HCT116 (cell line): Measurements from ENCODE around the gene TMCC1. TPM values are rescaled to one million over a fixed set of nuclear protein-coding genes. Genes with fewer than 3 reads are reported as not detected.
A peak's percentile ranks its signal among the peaks of the same experiment; 100 is the strongest.

Source experiments
- ATAC-seq: fragments of 200-7000 bp; cut with Tn5 transposase; 2 replicates; pipeline ENCODE4 v1.9.1; 2020; ENCODE audit warnings: mild to moderate bottlenecking, moderate library complexity
- BruUV-seq: library from RNA; stranded (reverse); fragments of 400-500 nt; replicated peaks from 2 replicates; lab custom pipeline; 2021; lab: Mats Ljungman, UMichigan
- CTCF ChIA-PET: fragments of 300-600 bp; sonication (Branson Sonifier 250); formaldehyde crosslinking; loops from one replicate; lab custom pipeline; 2021; ENCODE audit warnings: antibody characterized with exemption; lab: Charles Lee
- POLR2A ChIA-PET: fragments of 300-600, 350-600 bp; sonication (Branson Sonifier 250); formaldehyde crosslinking; loops from one replicate; lab custom pipeline; 2021; ENCODE audit warnings: antibody characterized with exemption; lab: Charles Lee
- RAD21 ChIA-PET, 2 experiments: fragments of 300-600 bp; sonication (Branson Sonifier 250); formaldehyde crosslinking; loops; one replicate each; lab custom pipeline; 2023; ENCODE audit warnings: low total read pairs in 2 of 2; ENCODE audit not compliant: uncharacterized antibody in 2 of 2, unreplicated experiment in 2 of 2, low non-redundant PET in 1 of 2; lab: Charles Lee
- DNase-seq: peaks from one replicate; pipeline ENCODE4 v3.0.0-alpha.2; 2010; ENCODE audit warnings: low read depth, low spot score
- H2AFZ ChIP-seq: fragments of 200-600 bp; shearing (Covaris generic), sonication (generic); 2 replicates; pipeline ENCODE4 v1.6.1; 2017; ENCODE audit warnings: low read depth, mixed run types, mixed read lengths, antibody characterized with exemption, low read length; ENCODE audit not compliant: poor library complexity, severe bottlenecking
- H3K27ac ChIP-seq: 2 replicates; pipeline ENCODE4 v1.5.1; 2012; ENCODE audit warnings: low read depth, low read length
- H3K27me3 ChIP-seq: fragments of 200-600 bp; sonication (generic); 2 replicates; pipeline ENCODE4 v1.6.1; 2016; ENCODE audit warnings: mixed run types, low read length, mixed read lengths; ENCODE audit not compliant: insufficient read depth
- H3K36me3 ChIP-seq, 2 experiments: fragments of 200-500 bp in 1 of 2; fragments of 200-600 bp in 1 of 2; sonication (Bioruptor generic) in 1 of 2; sonication (generic) in 1 of 2; 2 replicates each; pipeline versions ENCODE4 v1.5.1 to v1.6.1; 2014 to 2016; ENCODE audit warnings: low read length in 2 of 2, inconsistent platforms in 1 of 2, mixed read lengths in 1 of 2, mixed run types in 1 of 2; ENCODE audit not compliant: insufficient read depth in 2 of 2, control insufficient read depth in 1 of 2
- H3K4me1 ChIP-seq, 2 experiments: fragments of 200-600 bp in 1 of 2; sonication (generic) in 1 of 2; 2 replicates each; pipeline versions ENCODE4 v1.5.1 to v1.6.1; 2012 to 2017; ENCODE audit warnings: low read length in 2 of 2, inconsistent platforms in 1 of 2, mild to moderate bottlenecking in 1 of 2, mixed read lengths in 1 of 2, mixed run types in 1 of 2, moderate library complexity in 1 of 2; ENCODE audit not compliant: insufficient read depth in 2 of 2, control insufficient read depth in 1 of 2
- H3K4me2 ChIP-seq: fragments of 200-600 bp; sonication (generic); 2 replicates; pipeline ENCODE4 v1.6.1; 2017; ENCODE audit warnings: mixed run types, low read length, mixed read lengths
- H3K4me3 ChIP-seq, 2 experiments: fragments of 200-600 bp in 1 of 2; sonication (generic) in 1 of 2; replicated peaks in 1 of 2; 2 replicates each; pipeline ENCODE4 v1.5.1; 2011 to 2016; ENCODE audit warnings: low read length in 2 of 2, control low read depth in 1 of 2, low read depth in 1 of 2, mild to moderate bottlenecking in 1 of 2, mixed read lengths in 1 of 2, mixed run types in 1 of 2
- H3K79me2 ChIP-seq: fragments of 200-600 bp; sonication (generic); 2 replicates; pipeline ENCODE4 v1.6.1; 2017; ENCODE audit warnings: mild to moderate bottlenecking, mixed run types, low read length, moderate library complexity, mixed read lengths; ENCODE audit not compliant: insufficient read depth
- H3K9ac ChIP-seq: fragments of 200-600 bp; sonication (generic); 2 replicates; pipeline ENCODE4 v1.6.1; 2016; ENCODE audit warnings: low read length, mixed read lengths
- H3K9me2 ChIP-seq: fragments of 200-600 bp; sonication (generic), shearing (Covaris generic); 2 replicates; pipeline ENCODE4 v1.6.1; 2017; ENCODE audit warnings: mixed run types, mild to moderate bottlenecking, moderate library complexity; ENCODE audit not compliant: insufficient read depth
- H3K9me3 ChIP-seq, 2 experiments: fragments of 200-500 bp in 1 of 2; fragments of 200-600 bp in 1 of 2; sonication (Bioruptor generic) in 1 of 2; sonication (generic) in 1 of 2; 2 replicates each; pipeline ENCODE4 v1.6.1; 2014 to 2017; ENCODE audit warnings: low read length in 2 of 2, mixed read lengths in 2 of 2, inconsistent platforms in 1 of 2, low read depth in 1 of 2, mild to moderate bottlenecking in 1 of 2, mixed run types in 1 of 2, moderate library complexity in 1 of 2; ENCODE audit not compliant: control insufficient read depth in 1 of 2, insufficient read depth in 1 of 2
- H4K20me1 ChIP-seq: fragments of 200-600 bp; sonication (generic), shearing (Covaris generic); 2 replicates; pipeline ENCODE4 v1.6.1; 2017; ENCODE audit warnings: mixed run types, mild to moderate bottlenecking, moderate library complexity; ENCODE audit not compliant: insufficient read depth
- CBX3 ChIP-seq: IDR thresholded peaks from 2 replicates; pipeline ENCODE4 v1.6.1; 2012; ENCODE audit warnings: low read depth
- EGR1 ChIP-seq: IDR thresholded peaks from 2 replicates; pipeline ENCODE4 v1.6.1; 2012; ENCODE audit warnings: low read depth
- EZH2 ChIP-seq: fragments of 200-600 bp; sonication (generic); IDR thresholded peaks from 2 replicates; pipeline ENCODE4 v1.6.1; 2017; ENCODE audit warnings: antibody characterized with exemption, mixed run types
- EZH2phosphoT487 ChIP-seq: fragments of 200-600 bp; IDR thresholded peaks from 2 replicates; pipeline ENCODE4 v1.6.1; 2018; ENCODE audit warnings: antibody characterized with exemption, borderline replicate concordance
- JUND ChIP-seq: IDR thresholded peaks from 2 replicates; pipeline ENCODE4 v1.6.1; 2012
- RAD21 ChIP-seq: IDR thresholded peaks from 2 replicates; pipeline ENCODE4 v1.6.1; 2012; ENCODE audit warnings: low read depth, mild to moderate bottlenecking
- SIN3A ChIP-seq: IDR thresholded peaks from 2 replicates; pipeline ENCODE4 v1.6.1; 2012; ENCODE audit warnings: low read depth
- SP1 ChIP-seq: IDR thresholded peaks from 2 replicates; pipeline ENCODE4 v1.6.1; 2012; ENCODE audit warnings: low read depth
- SRF ChIP-seq: IDR thresholded peaks from 2 replicates; pipeline ENCODE4 v1.6.1; 2012; ENCODE audit warnings: low read depth
- TCF7L2 ChIP-seq: IDR thresholded peaks from 2 replicates; pipeline ENCODE4 v1.7.0; 2011; ENCODE audit warnings: borderline replicate concordance, inconsistent platforms; ENCODE audit not compliant: insufficient read depth, insufficient read length; ENCODE audit errors: extremely low read depth
- YY1 ChIP-seq: IDR thresholded peaks from 2 replicates; pipeline ENCODE4 v1.6.1; 2011; ENCODE audit warnings: low read length, low read depth, moderate library complexity, mild to moderate bottlenecking; ENCODE audit not compliant: insufficient replicate concordance; ENCODE audit errors: extremely low read depth
- ZFX ChIP-seq: fragments of 450-650 bp; IDR thresholded peaks from 2 replicates; pipeline ENCODE4 v1.6.1; 2017
- intact Hi-C: fragments of 100-400 bp; cut with micrococcal nuclease; formaldehyde crosslinking; loops from 2 replicates; pipeline ENCODE4 v1.10.0; 2022
- total RNA-seq: library from RNA; stranded (reverse); gene quantifications from one replicate; pipeline ENCODE4 v1.2.1, GENCODE V29; 2021; ENCODE audit not compliant: unreplicated experiment
- TF ChIP-seq, protein P1 (sequence below): IDR thresholded peaks from 2 replicates; pipeline ENCODE4 v1.6.1; 2011; ENCODE audit warnings: mild to moderate bottlenecking, low read length, moderate library complexity; ENCODE audit not compliant: insufficient replicate concordance; ENCODE audit errors: extremely low read depth
- TF ChIP-seq, protein P2 (sequence below): IDR thresholded peaks from 2 replicates; pipeline ENCODE4 v1.6.1; 2012

The TMCC1 gene
- total RNA-seq, 1 experiment from 2014 or later: 32.5 TPM

DNA sequence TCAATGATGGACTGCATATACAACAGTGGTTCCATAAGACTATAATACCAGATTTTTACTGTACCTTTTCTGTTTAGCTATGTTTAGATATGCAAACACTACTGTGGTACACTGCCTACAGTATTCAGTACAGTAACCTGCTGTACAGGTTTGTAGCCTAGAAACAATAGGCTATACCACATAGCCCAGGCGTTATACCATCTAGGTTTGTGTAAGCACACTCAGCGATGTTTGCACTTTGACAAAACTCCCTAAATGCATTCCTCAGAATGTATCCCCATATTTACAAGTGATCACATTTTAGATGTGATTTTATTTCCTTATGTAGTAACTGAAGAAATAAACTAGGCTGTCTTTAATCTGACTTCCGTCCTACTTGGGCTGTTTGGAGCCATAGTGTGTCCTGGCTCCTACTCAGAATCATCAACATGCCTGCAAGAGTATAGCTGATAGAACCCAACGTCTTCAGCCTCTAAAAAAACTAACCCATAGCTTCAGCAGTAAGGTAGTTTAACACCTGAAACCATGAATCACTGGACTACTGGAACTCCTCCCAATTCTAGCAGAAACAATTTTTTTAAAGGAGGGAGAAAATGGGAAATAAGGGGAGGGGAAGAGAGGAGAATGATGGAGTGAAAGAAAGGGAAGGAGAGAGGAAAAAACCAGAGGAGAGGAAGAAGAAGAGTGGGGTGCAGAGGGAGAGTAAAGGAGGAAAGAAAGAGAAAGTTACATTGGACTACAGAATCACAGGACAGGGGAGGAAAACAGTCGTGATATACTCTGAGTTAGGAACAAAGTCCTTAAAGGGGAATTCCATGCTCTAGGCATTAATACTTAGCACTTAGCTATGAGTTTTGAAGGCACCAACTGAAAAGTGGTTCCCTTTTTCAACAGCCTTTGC, 219.4 kb downstream of the TMCC1 start:
- DNase-seq (no peak), ATAC-seq (no peak)
- RAD21 ChIA-PET: no interaction called here
- Histone ChIP-seq H3K9ac (no peak overlapping the region), H3K27ac (no peak overlapping the region), H4K20me1 (no peaks in the 10 kb centered on the region), H3K4me3 (no peak overlapping the region), H3K9me3 (no peaks in the 10 kb centered on the region), H3K27me3 (no peaks in the 10 kb centered on the region), H3K79me2 (no peaks in the 10 kb centered on the region), H3K36me3 (no peaks in the 10 kb centered on the region), H3K4me2 (0 out of 2 replicates have a peak overlapping the region, but pooled peaks have one; percentile 7), H3K9me2 (no peaks in the 10 kb centered on the region), H2AFZ (no peak overlapping the region), H3K4me1 (peaks cover 0 to 5% of the 10 kb centered on the region in 2 experiments; a peak in 3 of 4 replicates)
- TF ChIP-seq CBX3: no peak
- TF ChIP-seq EGR1: no peak
- TF ChIP-seq EZH2: no peak
- TF ChIP-seq SIN3A: no peak
- no peak for TF ChIP-seq EZH2phosphoT487
- TF ChIP-seq, protein P1, sequence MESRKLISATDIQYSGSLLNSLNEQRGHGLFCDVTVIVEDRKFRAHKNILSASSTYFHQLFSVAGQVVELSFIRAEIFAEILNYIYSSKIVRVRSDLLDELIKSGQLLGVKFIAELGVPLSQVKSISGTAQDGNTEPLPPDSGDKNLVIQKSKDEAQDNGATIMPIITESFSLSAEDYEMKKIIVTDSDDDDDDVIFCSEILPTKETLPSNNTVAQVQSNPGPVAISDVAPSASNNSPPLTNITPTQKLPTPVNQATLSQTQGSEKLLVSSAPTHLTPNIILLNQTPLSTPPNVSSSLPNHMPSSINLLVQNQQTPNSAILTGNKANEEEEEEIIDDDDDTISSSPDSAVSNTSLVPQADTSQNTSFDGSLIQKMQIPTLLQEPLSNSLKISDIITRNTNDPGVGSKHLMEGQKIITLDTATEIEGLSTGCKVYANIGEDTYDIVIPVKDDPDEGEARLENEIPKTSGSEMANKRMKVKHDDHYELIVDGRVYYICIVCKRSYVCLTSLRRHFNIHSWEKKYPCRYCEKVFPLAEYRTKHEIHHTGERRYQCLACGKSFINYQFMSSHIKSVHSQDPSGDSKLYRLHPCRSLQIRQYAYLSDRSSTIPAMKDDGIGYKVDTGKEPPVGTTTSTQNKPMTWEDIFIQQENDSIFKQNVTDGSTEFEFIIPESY: no peak
- no peak for TF ChIP-seq SP1
- TF ChIP-seq, protein P2, sequence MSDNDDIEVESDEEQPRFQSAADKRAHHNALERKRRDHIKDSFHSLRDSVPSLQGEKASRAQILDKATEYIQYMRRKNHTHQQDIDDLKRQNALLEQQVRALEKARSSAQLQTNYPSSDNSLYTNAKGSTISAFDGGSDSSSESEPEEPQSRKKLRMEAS: no peak
- TF ChIP-seq JUND: no peak
- TF ChIP-seq ZFX: no peak
- TF ChIP-seq YY1: no peak
- TF ChIP-seq TCF7L2: no peak
- no peak for TF ChIP-seq SRF
- TF ChIP-seq RAD21: no peak
- POLR2A ChIA-PET: no interaction called here
- CTCF ChIA-PET: no interaction called here
- intact Hi-C loops: no loop called here
- BruUV-seq: no TSS peak
